HepG2 (cell line): ENCODE measurements around the gene REST. TPM values are rescaled to one million over a fixed set of nuclear protein-coding genes. Genes with fewer than 3 reads are reported as not detected.
A peak's percentile ranks its signal among the peaks of the same experiment; 100 is the strongest.

Experiments used
- BCL3 ChIP-seq: sonication (generic); formaldehyde crosslinking; IDR thresholded peaks from 2 replicates; pipeline ENCODE4 v1.5.1; 2020; ENCODE audit warnings: mild to moderate bottlenecking, missing genetic modification reagents, moderate library complexity
- CENPT ChIP-seq: sonication (generic); formaldehyde crosslinking; IDR thresholded peaks from 2 replicates; pipeline ENCODE4 v1.8.0; 2022; ENCODE audit warnings: low read depth, mild to moderate bottlenecking, moderate library complexity, missing genetic modification reagents
- CREB3 ChIP-seq: sonication (generic); formaldehyde crosslinking; IDR thresholded peaks from 2 replicates; pipeline ENCODE4 v1.5.0; 2020; ENCODE audit warnings: missing genetic modification reagents
- HCFC1 ChIP-seq: fragments of 150-350 bp; IDR thresholded peaks from 2 replicates; pipeline ENCODE4 v1.6.1; 2014; ENCODE audit warnings: low read depth, low read length
- HMG20A ChIP-seq: IDR thresholded peaks from 2 replicates; pipeline ENCODE4 v1.6.1; 2016; ENCODE audit warnings: borderline replicate concordance
- KDM3A ChIP-seq: IDR thresholded peaks from 2 replicates; pipeline ENCODE4 v1.6.1; 2018; ENCODE audit warnings: low read depth, missing compliant biosample characterization
- KLF9 ChIP-seq: IDR thresholded peaks from 2 replicates; pipeline ENCODE4 v1.6.1; 2016; ENCODE audit warnings: low read depth
- MYNN ChIP-seq: sonication (generic); formaldehyde crosslinking; IDR thresholded peaks from 2 replicates; pipeline ENCODE4 v1.4.0; 2020; ENCODE audit warnings: mild to moderate bottlenecking, low read depth, missing genetic modification reagents
- NFE2L2 ChIP-seq: fragments of 150-350 bp; IDR thresholded peaks from 2 replicates; pipeline ENCODE4 v1.6.1; 2014; ENCODE audit warnings: low read length
- NR1H2 ChIP-seq: sonication (generic); formaldehyde crosslinking; IDR thresholded peaks from 2 replicates; pipeline ENCODE4 v1.8.1; 2022; ENCODE audit warnings: low read depth, missing genetic modification reagents, borderline replicate concordance
- NRL ChIP-seq: sonication (generic); formaldehyde crosslinking; IDR thresholded peaks from 2 replicates; pipeline ENCODE4 v1.5.0; 2020; ENCODE audit warnings: missing genetic modification reagents, mild to moderate bottlenecking, moderate library complexity, borderline replicate concordance
- POGK ChIP-seq: sonication (generic); formaldehyde crosslinking; conservative IDR thresholded peaks from 2 replicates; pipeline ENCODE4 v1.8.0; 2022; ENCODE audit warnings: mild to moderate bottlenecking, moderate library complexity, missing genetic modification reagents
- REXO4 ChIP-seq: sonication (generic); formaldehyde crosslinking; IDR thresholded peaks from 2 replicates; pipeline ENCODE4 v1.8.0; 2022; ENCODE audit warnings: missing genetic modification reagents, mild to moderate bottlenecking, borderline replicate concordance
- SETDB1 ChIP-seq: sonication (generic); formaldehyde crosslinking; IDR thresholded peaks from 2 replicates; pipeline ENCODE4 v1.5.1; 2020; ENCODE audit warnings: missing genetic modification reagents, mild to moderate bottlenecking, borderline replicate concordance
- ZC3H4 ChIP-seq: sonication (generic); formaldehyde crosslinking; IDR thresholded peaks from 2 replicates; pipeline ENCODE4 v1.4.0; 2020; ENCODE audit warnings: missing genetic modification reagents, borderline replicate concordance
- ZNF234 ChIP-seq: sonication (generic); formaldehyde crosslinking; conservative IDR thresholded peaks from 2 replicates; pipeline ENCODE4 v1.5.1; 2020; ENCODE audit warnings: mild to moderate bottlenecking, missing genetic modification reagents
- ZNF468 ChIP-seq: sonication (generic); formaldehyde crosslinking; IDR thresholded peaks from 2 replicates; pipeline ENCODE4 v1.8.0; 2022; ENCODE audit warnings: mild to moderate bottlenecking, moderate library complexity, missing genetic modification reagents
- ZNF576 ChIP-seq: sonication (generic); formaldehyde crosslinking; IDR thresholded peaks from 2 replicates; pipeline ENCODE4 v1.4.0; 2020; ENCODE audit warnings: mild to moderate bottlenecking, missing genetic modification reagents
- ZNF644 ChIP-seq: IDR thresholded peaks from 2 replicates; pipeline ENCODE4 v1.6.1; 2016; ENCODE audit warnings: low read depth
- ZNF720 ChIP-seq: sonication (generic); formaldehyde crosslinking; IDR thresholded peaks from 2 replicates; pipeline ENCODE4 v1.4.0; 2020; ENCODE audit warnings: missing genetic modification reagents
- ZNF773 ChIP-seq: sonication (generic); formaldehyde crosslinking; IDR thresholded peaks from 2 replicates; pipeline ENCODE4 v1.4.0; 2020; ENCODE audit warnings: missing genetic modification reagents, borderline replicate concordance
- ZNF784 ChIP-seq: sonication (generic); formaldehyde crosslinking; IDR thresholded peaks from 2 replicates; pipeline ENCODE4 v1.5.1; 2020; ENCODE audit warnings: missing genetic modification reagents, mild to moderate bottlenecking, borderline replicate concordance
- ZUFSP ChIP-seq: sonication (generic); formaldehyde crosslinking; IDR thresholded peaks from 2 replicates; pipeline ENCODE4 v1.9.0; 2021; ENCODE audit warnings: missing genetic modification reagents, mild to moderate bottlenecking, borderline replicate concordance
- polyA plus RNA-seq, 8 experiments: library from polyadenylated mRNA; depleted of rRNA in 3 of 8; stranded (reverse) in 7 of 8; unstranded in 1 of 8; fragments of >200 nt; fragmentation: Illumina TruSeq in 4 of 8; extraction: Trizol in 4 of 8; gene quantifications; 2 replicates each; pipeline versions ENCODE4 v1.2.1 to v1.2.3, GENCODE V29; 2011 to 2016; ENCODE audit warnings: low read depth in 4 of 8, missing spikeins in 1 of 8, mixed read lengths in 1 of 8; ENCODE audit not compliant: insufficient read depth in 1 of 8
- total RNA-seq, 5 experiments: library from RNA; depleted of rRNA; stranded (reverse); fragments of >200 nt; fragmentation: Illumina TruSeq; extraction: Trizol; gene quantifications; 2 replicates each; pipeline ENCODE4 v1.2.3, GENCODE V29; 2016; ENCODE audit warnings: low read depth in 1 of 5

The REST gene
- total and polyA plus RNA-seq, 2 of the 13 experiments (the other 11 are each of a cell fraction or from before 2014, with no cell fraction given) = 12.7 to 22.4 TPM

DNA sequence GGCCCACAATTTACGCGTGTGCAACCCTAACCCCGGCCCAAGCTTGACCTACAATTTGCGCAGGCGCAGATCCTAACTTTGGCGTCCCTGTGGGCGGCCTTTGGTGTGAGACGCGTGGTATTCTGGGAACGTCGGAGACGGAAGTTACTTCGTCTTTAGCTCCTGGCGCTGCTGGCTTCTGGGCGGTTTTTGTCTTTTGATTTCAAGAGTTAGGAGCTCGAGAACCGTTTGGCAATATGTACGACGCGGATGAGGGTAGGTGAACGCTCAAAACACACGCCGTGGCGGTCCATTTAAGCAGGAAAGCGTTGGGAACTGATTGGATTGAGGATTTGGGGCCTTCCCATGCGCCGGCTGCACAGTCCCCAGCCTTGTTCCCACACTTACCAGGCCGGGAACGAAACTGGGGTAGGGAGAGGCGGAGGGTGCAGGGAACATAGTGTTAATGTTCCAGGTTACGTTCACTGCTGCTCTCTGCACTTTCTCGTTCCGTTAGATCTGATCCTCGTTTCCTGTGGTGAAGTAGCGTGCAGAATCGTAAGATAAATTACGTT lies 71.1 kb downstream of the REST start, which contains the start of gene POLR2B (continued):
- TF ChIP-seq CREB3 (CRISPR knock-in tag) = no peak
- peak; percentile 61; the same call in 1 of the 2 replicates for TF ChIP-seq NRL (CRISPR knock-in tag)
- TF ChIP-seq KDM3A = no peak
- TF ChIP-seq POGK (CRISPR knock-in tag) = peak; percentile 72
- no peak for TF ChIP-seq NR1H2
- 0 out of 2 replicates have a peak, but pooled peaks have one; percentile 55 for TF ChIP-seq KLF9
- TF ChIP-seq NFE2L2 = no peak
- no peak for TF ChIP-seq REXO4 (CRISPR knock-in tag)
- TF ChIP-seq ZNF234 (CRISPR knock-in tag) = no peak
- TF ChIP-seq ZNF784 (CRISPR knock-in tag) = no peak
- TF ChIP-seq ZNF576 = no peak
- TF ChIP-seq ZUFSP (CRISPR knock-in tag) = no peak
- TF ChIP-seq BCL3 (CRISPR knock-in tag) = no peak
- no peak for TF ChIP-seq ZNF773 (CRISPR knock-in tag)
- no peak for TF ChIP-seq MYNN (CRISPR knock-in tag)
- TF ChIP-seq HCFC1 = no peak; the same call in 1 of the 2 replicates
- no peak for TF ChIP-seq ZNF644 (CRISPR knock-in tag)
- no peak for TF ChIP-seq ZNF720 (CRISPR knock-in tag)
- TF ChIP-seq HMG20A (CRISPR knock-in tag) = no peak
- no peak for TF ChIP-seq SETDB1 (CRISPR knock-in tag)
- 0 out of 2 replicates have a peak, but pooled peaks have one; percentile 40 for TF ChIP-seq CENPT (CRISPR knock-in tag)
- no peak for TF ChIP-seq ZC3H4 (CRISPR knock-in tag)
- no peak for TF ChIP-seq ZNF468 (CRISPR knock-in tag)
